SK-N-SH (cell line): ENCODE data around the gene CACNA1E. TPM values are rescaled to one million over a fixed set of nuclear protein-coding genes. Genes with fewer than 3 reads are reported as not detected.

Source experiments
- CTCF ChIA-PET: fragments of 300-600, 350-600 bp; formaldehyde crosslinking; extraction: SDS; loops from one replicate; lab custom pipeline; 2021; lab: Yijun Ruan, JAX
- POLR2A ChIA-PET: fragments of 350-600 bp; sonication (Branson Sonifier 250); formaldehyde crosslinking; extraction: SDS; loops from one replicate; lab custom pipeline; 2020; ENCODE audit warnings: antibody characterized with exemption, inconsistent platforms; lab: Yijun Ruan, JAX
- DNase-seq: peaks from one replicate; pipeline ENCODE4 v3.0.0; 2012
- H2AFZ ChIP-seq: fragments of 200-600 bp; sonication (generic); 2 replicates; pipeline ENCODE4 v1.8.1; 2016; ENCODE audit warnings: antibody characterized with exemption, mild to moderate bottlenecking, low read depth
- H3F3A ChIP-seq: fragments of 200-600 bp; sonication (generic); replicated peaks from 2 replicates; pipeline ENCODE3; 2016; ENCODE audit warnings: antibody characterized with exemption, mild to moderate bottlenecking; ENCODE audit not compliant: insufficient read depth
- H3K27ac ChIP-seq, 2 experiments: fragments of 200-500 bp in 1 of 2; fragments of 200-600 bp in 1 of 2; sonication (Bioruptor generic) in 1 of 2; sonication (generic), shearing (Covaris generic) in 1 of 2; 2 replicates each; pipeline versions ENCODE4 v1.5.1 to v1.6.1; 2014 to 2016; ENCODE audit warnings: low read depth in 2 of 2, inconsistent platforms in 1 of 2, low read length in 1 of 2, mild to moderate bottlenecking in 1 of 2, mixed read lengths in 1 of 2
- H3K27me3 ChIP-seq: fragments of 200-600 bp; sonication (generic), shearing (Covaris generic); 2 replicates; pipeline ENCODE4 v1.6.1; 2016; ENCODE audit warnings: mixed run types; ENCODE audit not compliant: insufficient read depth
- H3K36me3 ChIP-seq, 2 experiments: fragments of 200-500 bp in 1 of 2; fragments of 200-600 bp in 1 of 2; sonication (Bioruptor generic) in 1 of 2; sonication (generic) in 1 of 2; replicated peaks in 1 of 2; 2 replicates each; pipeline versions ENCODE3 to v1.5.1; 2014 to 2016; ENCODE audit warnings: low read length in 1 of 2, mild to moderate bottlenecking in 1 of 2; ENCODE audit not compliant: insufficient read depth in 2 of 2, control insufficient read depth in 1 of 2
- H3K4me1 ChIP-seq, 2 experiments: fragments of 200-500 bp in 1 of 2; fragments of 200-600 bp in 1 of 2; sonication (Bioruptor generic) in 1 of 2; sonication (generic), shearing (Covaris generic) in 1 of 2; 2 replicates each; pipeline versions ENCODE4 v1.5.1 to v1.6.1; 2014 to 2016; ENCODE audit warnings: low read depth in 1 of 2, low read length in 1 of 2, mixed run types in 1 of 2; ENCODE audit not compliant: insufficient read depth in 2 of 2, control insufficient read depth in 1 of 2
- H3K4me2 ChIP-seq: fragments of 200-600 bp; sonication (generic), shearing (Covaris generic); 2 replicates; pipeline ENCODE4 v1.6.1; 2017; ENCODE audit warnings: mixed run types
- H3K4me3 ChIP-seq, 2 experiments: fragments of 200-500 bp in 1 of 2; fragments of 200-600 bp in 1 of 2; sonication (Bioruptor generic) in 1 of 2; sonication (generic), shearing (Covaris generic) in 1 of 2; 2 replicates each; pipeline versions ENCODE4 v1.5.1 to v1.8.1; 2014 to 2016; ENCODE audit warnings: low read depth in 2 of 2, inconsistent platforms in 1 of 2, low read length in 1 of 2, mild to moderate bottlenecking in 1 of 2, mixed read lengths in 1 of 2, moderate library complexity in 1 of 2
- H3K79me2 ChIP-seq: fragments of 200-600 bp; sonication (generic); 2 replicates; pipeline ENCODE4 v1.8.1; 2017; ENCODE audit warnings: mild to moderate bottlenecking; ENCODE audit not compliant: insufficient read depth
- H3K9ac ChIP-seq: fragments of 200-600 bp; sonication (generic); 2 replicates; pipeline ENCODE4 v1.6.1; 2017; ENCODE audit warnings: mixed run types
- H3K9me2 ChIP-seq: fragments of 200-600 bp; sonication (generic); 2 replicates; pipeline ENCODE4 v1.6.1; 2017; ENCODE audit warnings: mixed run types
- H3K9me3 ChIP-seq: fragments of 200-600 bp; sonication (generic); 2 replicates; pipeline ENCODE4 v1.6.1; 2017; ENCODE audit warnings: mixed run types, mild to moderate bottlenecking, moderate library complexity
- H4K20me1 ChIP-seq: fragments of 200-600 bp; sonication (generic); 2 replicates; pipeline ENCODE4 v1.6.1; 2017; ENCODE audit warnings: mild to moderate bottlenecking, mixed run types; ENCODE audit not compliant: insufficient read depth
- CHD2 ChIP-seq: fragments of 150-350 bp; IDR thresholded peaks from 2 replicates; pipeline ENCODE4 v1.6.1; 2018; ENCODE audit warnings: low read length; ENCODE audit not compliant: partially characterized antibody
- ELF1 ChIP-seq: IDR thresholded peaks from 2 replicates; pipeline ENCODE4 v1.4.0; 2012
- EP300 ChIP-seq, 2 experiments: IDR thresholded peaks; 2 replicates each; pipeline versions ENCODE4 v1.4.0 to v1.6.1; 2012; ENCODE audit warnings: borderline replicate concordance in 1 of 2, low read depth in 1 of 2, low read length in 1 of 2
- FOXM1 ChIP-seq: IDR thresholded peaks from 2 replicates; pipeline ENCODE4 v1.4.0; 2012; ENCODE audit warnings: low read depth, mild to moderate bottlenecking
- MEF2A ChIP-seq: IDR thresholded peaks from 2 replicates; pipeline ENCODE4 v1.4.0; 2012; ENCODE audit warnings: low read depth, borderline replicate concordance
- MXI1 ChIP-seq: IDR thresholded peaks from 2 replicates; pipeline ENCODE4 v1.6.1; 2012; ENCODE audit warnings: mild to moderate bottlenecking, low read depth, low read length, improper control_type of control experiment
- NFIC ChIP-seq: IDR thresholded peaks from 2 replicates; pipeline ENCODE4 v1.4.0; 2012; ENCODE audit warnings: borderline replicate concordance
- RAD21 ChIP-seq: IDR thresholded peaks from 2 replicates; pipeline ENCODE4 v1.6.1; 2012; ENCODE audit warnings: mild to moderate bottlenecking, low read length
- REST ChIP-seq: IDR thresholded peaks from 2 replicates; pipeline ENCODE4 v1.6.1; 2012; ENCODE audit warnings: mild to moderate bottlenecking, low read depth, low read length, moderate library complexity
- RFX5 ChIP-seq: IDR thresholded peaks from 2 replicates; pipeline ENCODE4 v1.6.1; 2012; ENCODE audit warnings: mild to moderate bottlenecking, improper control_type of control experiment, low read length
- TEAD4 ChIP-seq: IDR thresholded peaks from 2 replicates; pipeline ENCODE4 v1.4.0; 2012; ENCODE audit warnings: mild to moderate bottlenecking, borderline replicate concordance; ENCODE audit not compliant: insufficient read depth
- WGBS: methylation state at CpG from one replicate; pipeline ENCODE4 v1.1.6; 2017; ENCODE audit warnings: low lambda C conversion rate; 5-methylcytosine and 5-hydroxymethylcytosine counted together
- polyA plus RNA-seq, 3 experiments: library from polyadenylated mRNA; depleted of rRNA; stranded (reverse); fragments of >200 nt; gene quantifications; 2 replicates each; pipeline ENCODE4 v1.2.3, GENCODE V29; 2012
- TF ChIP-seq, protein P1 (sequence below): IDR thresholded peaks from 2 replicates; pipeline ENCODE4 v1.4.0; 2012; ENCODE audit warnings: low read depth
- TF ChIP-seq, protein P2 (sequence below): IDR thresholded peaks from 2 replicates; pipeline ENCODE4; 2012
- TF ChIP-seq, protein P3 (sequence below): fragments of 150-350 bp; IDR thresholded peaks from 2 replicates; pipeline ENCODE4 v1.6.1; 2017; ENCODE audit warnings: antibody characterized with exemption, low read length, low read depth, borderline replicate concordance

CACNA1E gene
- polyA plus RNA-seq, 1 of the 3 experiments (the other 2 are of a cell fraction) = not detected

GRCh38 chr1:181453541-181454201 lies 29.6 kb upstream of the CACNA1E start:
- Histone ChIP-seq H3K4me3 (no peak overlapping the region), H4K20me1 (no peaks in the 10 kb centered on the region), H2AFZ (no peak overlapping the region), H3K4me1 (no peaks in the 10 kb centered on the region), H3K9ac (no peak overlapping the region), H3K27ac (no peak overlapping the region), H3F3A (no peaks in the 10 kb centered on the region), H3K9me2 (no peaks in the 10 kb centered on the region), H3K79me2 (no peaks in the 10 kb centered on the region), H3K36me3 (no peaks in the 10 kb centered on the region), H3K9me3 (no peaks in the 10 kb centered on the region), H3K27me3 (no peaks in the 10 kb centered on the region), H3K4me2 (no peak overlapping the region)
- DNase-seq = no peak
- POLR2A ChIA-PET = no interaction called here
- CTCF ChIA-PET = interaction anchor here (1.7 kb wide), 1 partner anchor 25 kb away, joined by 5 read pairs; no protein-coding TSS in a partner anchor
- no peak for TF ChIP-seq RAD21
- no peak for TF ChIP-seq TEAD4
- TF ChIP-seq NFIC = no peak
- TF ChIP-seq MEF2A = no peak
- TF ChIP-seq, protein P1, sequence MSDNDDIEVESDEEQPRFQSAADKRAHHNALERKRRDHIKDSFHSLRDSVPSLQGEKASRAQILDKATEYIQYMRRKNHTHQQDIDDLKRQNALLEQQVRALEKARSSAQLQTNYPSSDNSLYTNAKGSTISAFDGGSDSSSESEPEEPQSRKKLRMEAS = no peak
- no peak for TF ChIP-seq REST
- no peak for TF ChIP-seq FOXM1
- no peak for TF ChIP-seq CHD2
- TF ChIP-seq ELF1 = no peak
- TF ChIP-seq, protein P2, sequence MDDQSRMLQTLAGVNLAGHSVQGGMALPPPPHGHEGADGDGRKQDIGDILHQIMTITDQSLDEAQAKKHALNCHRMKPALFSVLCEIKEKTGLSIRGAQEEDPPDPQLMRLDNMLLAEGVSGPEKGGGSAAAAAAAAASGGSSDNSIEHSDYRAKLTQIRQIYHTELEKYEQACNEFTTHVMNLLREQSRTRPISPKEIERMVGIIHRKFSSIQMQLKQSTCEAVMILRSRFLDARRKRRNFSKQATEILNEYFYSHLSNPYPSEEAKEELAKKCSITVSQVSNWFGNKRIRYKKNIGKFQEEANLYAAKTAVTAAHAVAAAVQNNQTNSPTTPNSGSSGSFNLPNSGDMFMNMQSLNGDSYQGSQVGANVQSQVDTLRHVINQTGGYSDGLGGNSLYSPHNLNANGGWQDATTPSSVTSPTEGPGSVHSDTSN = no peak
- TF ChIP-seq EP300 (IDR thresholded peaks at IDR 0.05; ENCODE audit: borderline replicate concordance in 1 of 2, low read depth in 1 of 2, low read length in 1 of 2) = no peak
- TF ChIP-seq MXI1 = no peak
- TF ChIP-seq, protein P3, sequence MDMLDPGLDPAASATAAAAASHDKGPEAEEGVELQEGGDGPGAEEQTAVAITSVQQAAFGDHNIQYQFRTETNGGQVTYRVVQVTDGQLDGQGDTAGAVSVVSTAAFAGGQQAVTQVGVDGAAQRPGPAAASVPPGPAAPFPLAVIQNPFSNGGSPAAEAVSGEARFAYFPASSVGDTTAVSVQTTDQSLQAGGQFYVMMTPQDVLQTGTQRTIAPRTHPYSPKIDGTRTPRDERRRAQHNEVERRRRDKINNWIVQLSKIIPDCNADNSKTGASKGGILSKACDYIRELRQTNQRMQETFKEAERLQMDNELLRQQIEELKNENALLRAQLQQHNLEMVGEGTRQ = no peak
- TF ChIP-seq RFX5 = no peak
- WGBS = 11% methylated on average over 3 of the region's 3 CpGs
